Stimulated activated CD8-positive, alpha-beta memory T cell treated with anti-CD3 and anti-CD28 coated beads, Interleukin-15, amount 100 ng/mL, for 24 hours (primary cell): ENCODE results near the gene C20orf141.
A peak's percentile ranks its signal among the peaks of the same experiment; 100 is the strongest.
"Not testable (repeated sequence)": the region's sequence is repeated elsewhere in the genome, so short reads cannot be mapped to it uniquely, and the experiment has no call there.

ENCODE experiments used
- DNase-seq: peaks from one replicate; pipeline ENCODE4 v3.0.0-alpha.2; 2020; ENCODE audit warnings: low read depth

C20orf141 gene

DNA sequence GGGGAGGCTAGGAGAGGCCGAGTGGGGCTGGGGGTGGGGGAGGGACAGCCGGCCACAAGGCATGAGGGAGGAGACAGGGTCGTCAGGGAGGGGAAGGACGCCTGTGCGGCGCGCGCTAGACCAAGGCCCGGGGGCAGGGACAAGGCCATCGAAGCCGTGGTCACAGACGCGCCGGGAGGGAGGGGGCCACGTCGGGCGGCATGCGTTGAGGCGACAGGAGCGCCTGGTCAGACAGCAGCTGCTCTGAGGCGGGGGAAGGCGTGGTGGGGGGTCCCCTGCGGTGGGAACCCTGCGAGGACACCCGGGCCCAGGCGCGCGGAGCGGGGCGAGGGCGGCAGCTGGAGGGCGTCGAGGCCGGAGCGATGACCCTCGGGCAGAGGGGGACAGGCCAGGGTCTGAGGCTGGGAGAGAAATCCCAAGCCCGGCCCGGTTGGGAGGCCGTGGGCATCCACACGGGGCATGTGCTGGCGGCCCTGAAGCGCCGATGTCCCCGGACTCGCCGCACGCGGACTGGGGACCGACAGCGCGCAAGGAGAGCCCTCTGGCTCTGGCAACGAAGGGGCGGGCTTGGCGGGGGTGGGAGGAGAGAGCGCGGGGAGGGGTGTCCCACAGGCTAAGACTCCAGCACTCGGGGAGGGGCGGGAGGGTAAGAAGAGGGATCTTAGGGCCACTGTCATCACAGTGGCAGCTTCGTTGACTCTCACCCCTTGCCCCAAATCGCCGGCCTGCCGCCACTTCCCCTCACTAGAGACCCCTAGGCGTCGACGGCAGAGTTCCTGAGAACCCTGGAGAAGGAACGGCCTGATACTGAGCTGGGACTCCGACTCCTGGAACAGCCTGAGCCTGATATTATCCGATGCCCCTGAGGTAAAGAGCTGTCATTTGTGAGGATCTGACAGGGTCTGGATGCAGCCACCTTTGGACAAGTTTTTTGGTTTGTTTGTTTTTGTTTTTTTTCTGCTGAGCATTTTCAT, 6.4 kb downstream of the C20orf141 start:
- no peak for DNase-seq

DNA sequence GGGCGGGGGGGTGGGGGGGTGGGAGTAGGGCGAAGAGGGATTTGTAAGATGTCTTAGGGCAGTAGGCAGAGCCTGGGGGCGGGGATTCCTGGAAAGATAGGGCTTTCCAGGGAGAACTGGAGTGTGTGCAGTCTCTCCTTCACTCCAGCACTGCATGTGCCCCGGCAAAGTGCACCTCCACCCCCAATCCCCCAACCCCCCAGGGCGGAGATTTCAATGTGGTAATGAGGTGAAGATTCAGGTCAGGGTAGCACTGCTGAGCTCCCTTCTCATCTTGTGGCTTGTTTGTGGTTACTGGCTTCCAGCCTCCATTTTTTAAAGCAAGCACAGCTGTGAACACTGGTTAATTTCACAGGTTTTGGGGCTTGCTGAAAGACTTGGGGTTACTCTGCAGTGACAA, 7.3 kb downstream of the C20orf141 start:
- no peak for DNase-seq

DNA sequence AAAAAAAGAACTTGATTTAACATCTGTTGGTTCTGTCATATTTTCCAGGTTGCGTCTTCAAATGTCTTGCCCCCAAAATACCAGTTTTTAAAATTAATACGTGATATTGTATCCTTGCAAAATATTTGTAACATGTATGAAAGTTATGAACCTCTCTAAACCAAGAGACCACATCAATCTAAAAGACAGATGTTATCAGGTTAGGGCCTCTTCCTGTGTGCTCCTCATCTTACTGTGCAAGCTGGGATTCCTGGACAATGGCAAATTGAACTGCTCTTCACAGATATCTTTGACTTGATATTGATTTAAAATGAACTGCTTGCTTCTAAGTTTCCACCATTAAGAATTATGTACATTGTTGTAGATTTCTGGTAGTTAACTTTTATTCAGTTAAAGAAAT, 11.0 kb downstream of the C20orf141 start:
- DNase-seq: no peak

- no peak for DNase-seq
Observed at GRCh38 chr20:2826655-2827054, 11.9 kb downstream of the C20orf141 start.

DNA sequence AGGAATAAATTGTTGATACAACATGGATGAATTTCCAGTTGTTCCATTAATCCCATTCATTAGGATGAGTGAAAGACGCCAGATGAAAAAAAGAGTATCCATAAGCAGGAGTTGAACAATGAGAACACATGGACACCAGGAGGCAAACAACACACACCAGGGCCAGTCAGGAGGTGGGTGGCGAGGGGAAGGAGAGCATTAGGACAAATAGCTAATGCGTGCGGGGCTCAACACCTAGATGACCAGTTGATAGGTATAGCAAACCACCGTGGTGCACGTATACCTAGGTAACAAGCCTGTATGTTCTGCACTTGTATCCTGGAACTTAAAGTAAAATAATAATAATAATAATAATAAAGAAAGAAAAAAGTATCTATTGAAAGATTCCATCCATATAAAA, 14.6 kb downstream of the C20orf141 start:
- DNase-seq: no peak

DNA sequence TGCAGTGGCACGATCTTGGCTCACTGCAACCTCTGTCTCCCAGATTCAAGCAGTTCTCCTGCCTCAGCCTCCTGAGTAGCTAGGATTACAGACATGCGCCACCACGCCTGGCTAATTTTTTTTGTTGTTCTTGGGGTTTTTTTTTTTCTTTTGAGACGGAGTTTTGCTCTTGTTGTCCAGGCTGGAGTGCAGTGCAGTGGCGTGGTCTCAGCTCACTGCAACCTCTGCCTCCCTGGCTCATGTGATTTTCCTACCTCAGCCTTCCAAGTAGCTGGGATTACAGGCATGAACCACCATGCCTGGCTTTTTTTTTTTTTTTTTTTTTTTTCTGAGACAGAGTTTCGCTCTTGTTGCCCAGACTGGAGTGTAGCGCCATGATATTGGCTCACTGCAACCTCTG, 16.4 kb downstream of the C20orf141 start:
- not testable (repeated sequence) for DNase-seq

- no peak for DNase-seq
Observed at GRCh38 chr20:2833761-2834160, 19.0 kb downstream of the C20orf141 start.

DNA sequence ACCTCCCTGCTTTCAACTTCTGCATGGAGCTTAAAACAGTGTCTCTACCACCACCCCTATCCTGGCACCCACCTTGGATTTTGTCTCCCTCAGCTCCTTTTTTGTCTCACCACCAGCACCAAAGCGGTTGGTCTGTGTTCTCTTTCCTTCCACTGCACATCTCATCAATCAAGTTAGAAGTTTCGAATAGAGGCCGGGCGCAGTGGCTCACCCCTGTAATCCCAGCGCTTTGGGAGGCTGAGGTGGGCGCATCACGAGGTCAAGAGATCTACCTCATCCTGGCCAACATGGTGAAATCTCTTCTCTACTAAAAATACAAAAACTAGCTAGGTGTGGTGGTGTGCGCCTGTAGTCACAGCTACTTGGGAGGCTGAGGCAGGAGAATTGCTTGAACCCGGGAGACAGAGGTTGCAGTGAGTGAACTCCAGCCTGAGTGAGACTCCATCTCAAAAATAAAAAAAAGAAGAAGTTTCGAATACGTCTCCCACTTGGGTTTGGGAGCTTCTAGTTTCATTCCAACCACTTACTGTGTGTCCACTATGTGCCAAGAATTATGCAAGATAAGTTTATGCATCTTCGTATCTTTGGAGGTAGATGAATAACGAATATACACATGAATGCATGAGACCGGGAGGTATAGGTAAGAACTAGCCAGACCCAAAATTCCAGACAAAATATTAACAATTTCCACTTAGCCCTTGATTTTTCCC, 19.8 kb downstream of the C20orf141 start:
- DNase-seq: no peak

DNA sequence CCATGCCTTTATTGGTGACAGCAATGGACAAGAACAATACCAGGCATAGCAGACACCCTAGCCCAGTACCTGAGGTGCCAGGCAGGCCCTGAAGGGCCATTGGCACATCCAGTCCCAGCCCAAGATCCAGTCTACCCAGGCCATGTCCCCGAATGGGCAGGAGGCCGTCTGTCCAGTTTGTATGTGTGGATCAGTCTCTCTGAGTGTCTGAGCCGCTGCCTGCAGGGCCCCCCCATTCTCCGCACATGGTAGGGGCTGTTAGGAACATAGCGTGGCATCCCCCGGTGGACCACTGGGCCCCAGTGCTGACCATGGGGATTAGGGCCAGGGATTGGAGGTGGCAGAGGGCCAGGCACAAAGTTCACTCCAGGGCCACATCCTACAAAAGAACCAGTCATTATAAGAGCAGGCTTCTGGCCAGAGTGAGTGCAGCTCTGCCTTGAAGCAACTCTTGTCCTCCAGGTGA, 20.6 kb downstream of the C20orf141 start:
- no peak for DNase-seq

- DNase-seq: no peak
Observed at GRCh38 chr20:2836035-2836434, 21.2 kb downstream of the C20orf141 start.

- DNase-seq: no peak
Observed at GRCh38 chr20:2837221-2837960, 22.6 kb downstream of the C20orf141 start.

DNA sequence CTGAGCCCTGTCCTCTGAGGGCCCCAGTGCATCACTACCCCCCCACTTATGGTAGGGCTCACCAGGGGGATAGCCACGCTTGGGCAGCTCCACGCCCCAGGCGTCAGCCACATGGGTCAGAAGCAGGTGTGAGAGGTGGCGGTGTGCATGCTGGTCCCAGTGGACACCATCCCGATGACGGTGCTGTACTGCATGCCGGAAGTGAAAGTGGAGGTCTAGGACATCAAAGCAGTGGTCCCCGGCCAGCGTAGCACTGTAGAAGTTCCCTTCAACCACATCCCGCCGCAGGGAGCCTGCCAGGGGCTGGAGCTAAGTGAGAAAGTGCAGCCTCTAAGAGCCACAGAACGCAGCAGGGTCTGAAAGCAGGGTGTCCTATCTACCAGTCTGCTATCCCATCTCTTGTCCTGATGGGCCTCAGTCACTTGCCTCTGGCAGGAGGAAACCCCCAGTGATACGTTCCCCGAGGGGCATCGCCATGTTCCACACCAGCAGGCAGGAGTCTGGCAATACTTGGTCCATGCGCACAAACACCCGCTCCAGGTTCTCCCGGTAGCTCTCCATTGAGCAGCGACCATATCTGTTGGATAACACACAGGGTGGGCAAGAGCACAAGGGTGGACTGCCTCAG, 23.5 kb downstream of the C20orf141 start:
- no peak for DNase-seq

DNA sequence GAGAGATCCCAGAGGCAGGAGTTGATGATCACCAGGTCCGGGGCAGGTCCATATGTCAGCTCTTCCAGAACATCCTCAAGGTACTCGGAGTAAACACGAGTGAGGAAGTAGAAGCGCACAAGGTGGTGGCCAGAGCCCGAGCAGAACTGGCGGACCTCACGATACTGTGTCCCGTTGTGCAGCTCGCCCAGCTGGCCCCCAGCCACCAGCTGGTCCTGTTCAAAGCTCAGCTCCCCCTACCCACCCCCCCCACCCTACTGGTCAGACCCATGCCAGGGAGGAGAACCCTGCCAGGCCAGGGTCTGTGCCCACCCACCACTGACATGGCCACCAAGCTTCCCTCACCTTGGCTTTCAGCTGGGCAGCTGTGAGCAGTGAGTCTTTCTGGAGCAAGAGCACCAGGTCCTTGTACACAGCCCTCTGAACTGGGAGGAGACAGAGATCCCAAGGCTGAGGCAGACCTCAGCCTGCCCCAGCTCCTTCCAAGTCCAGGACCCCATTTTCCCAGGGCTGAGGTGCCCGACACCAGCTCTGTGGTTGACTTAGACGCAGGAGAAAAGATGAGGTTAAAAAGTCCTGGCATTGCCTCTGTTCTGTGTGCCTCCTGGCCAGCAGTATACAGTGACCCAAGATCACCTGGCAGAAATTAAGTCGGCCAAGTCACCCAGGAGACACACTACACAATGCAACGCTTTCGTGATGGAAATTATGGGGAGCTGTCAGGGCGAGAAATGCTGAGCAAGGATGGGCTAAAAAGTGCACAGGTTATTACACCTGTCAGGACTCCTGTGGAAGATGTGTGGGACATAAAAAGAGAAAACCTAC, 24.3 kb downstream of the C20orf141 start:
- DNase-seq: no peak

- no peak for DNase-seq
Observed at GRCh38 chr20:2839732-2840137, 24.9 kb downstream of the C20orf141 start.

GRCh38 chr20:2840138-2840966, 25.6 kb downstream of the C20orf141 start, which contains the start of the genes PCED1A and VPS16:
PCED1A (minus strand) TSS chr20:2840655; CDS start chr20:2839912, 743 bp downstream.
VPS16 (plus strand) TSS chr20:2840745; CDS start chr20:2840775, 30 bp downstream.
- DNase-seq: peak; percentile 83

DNA sequence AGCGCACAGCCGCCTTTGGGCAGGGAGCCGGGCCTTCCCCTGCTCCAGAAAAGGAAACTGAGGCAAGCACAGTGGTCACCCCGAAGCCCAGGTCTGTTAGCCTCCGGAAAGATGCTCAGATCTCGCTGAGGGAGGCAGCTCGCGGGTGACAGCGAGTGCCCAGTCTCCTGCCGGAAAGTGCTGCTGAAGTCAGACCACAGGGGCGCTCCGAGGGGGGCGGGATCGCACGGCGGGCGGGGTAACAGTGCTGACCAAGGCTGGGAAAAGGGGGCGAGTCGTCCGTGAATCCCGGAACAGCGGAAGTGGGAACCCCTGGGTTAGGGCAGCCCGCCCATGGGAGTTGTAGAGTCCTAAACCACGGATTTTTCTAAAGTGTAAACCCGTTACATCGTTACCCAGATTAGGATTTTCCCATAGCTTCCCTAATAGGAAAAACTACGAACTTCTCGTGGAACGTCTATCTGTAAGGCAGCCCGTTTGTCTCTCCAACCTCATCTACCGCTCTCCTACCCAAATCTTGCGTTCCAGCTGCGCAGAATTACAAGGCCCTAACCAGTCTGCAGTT, 26.3 kb downstream of the C20orf141 start:
- no peak for DNase-seq

DNA sequence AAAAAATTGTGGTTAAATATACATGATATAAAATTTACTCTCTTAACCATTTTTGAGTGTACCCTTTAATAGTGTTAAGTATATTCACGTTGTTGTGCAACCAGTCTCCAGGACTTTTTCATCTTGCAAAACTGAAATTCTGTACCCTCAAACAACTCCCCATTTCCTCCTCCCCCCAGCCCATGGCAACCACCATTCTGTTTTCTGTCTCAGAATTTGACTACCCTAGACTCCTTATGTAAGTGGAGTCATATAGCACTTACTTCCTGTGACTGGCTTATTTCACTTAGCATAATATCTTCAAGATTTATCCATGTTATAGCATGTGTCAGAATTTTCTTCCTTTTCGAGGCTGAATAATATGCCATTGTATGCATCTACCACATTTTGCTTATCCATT, 30.8 kb downstream of the C20orf141 start:
- DNase-seq: no peak

- no peak for DNase-seq
Observed at GRCh38 chr20:2846698-2847097, 31.9 kb downstream of the C20orf141 start.

GRCh38 chr20:2847802-2848201, 33.0 kb downstream of the C20orf141 start:
- DNase-seq: no peak

DNA sequence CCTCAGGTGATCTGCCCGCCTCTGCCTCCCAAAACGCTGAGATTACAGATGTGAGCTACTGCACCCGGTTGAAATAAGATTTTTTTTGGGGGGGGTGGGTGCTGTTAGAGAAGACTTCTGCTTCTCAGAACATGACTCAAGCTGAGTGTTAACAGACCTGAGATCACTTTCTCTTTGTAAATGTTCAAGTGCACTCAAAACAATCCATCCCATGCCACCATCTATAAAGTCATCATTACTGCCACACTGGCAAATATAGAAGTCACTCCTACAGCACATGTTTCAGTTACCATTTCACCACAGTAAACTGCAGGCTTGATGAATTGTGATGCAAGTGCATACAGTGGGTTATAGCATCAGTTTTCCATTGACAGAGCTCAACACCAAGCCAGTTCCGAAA, 34.7 kb downstream of the C20orf141 start:
- no peak for DNase-seq
